ENCODE data around the gene ANTXR2. TPM values are rescaled to one million over a fixed set of nuclear protein-coding genes. Genes with fewer than 3 reads are reported as not detected.

The ANTXR2 gene
- total and polyA plus RNA-seq, 2 donors from 2014 or later: 10.6 to 33.1 TPM

DNA sequence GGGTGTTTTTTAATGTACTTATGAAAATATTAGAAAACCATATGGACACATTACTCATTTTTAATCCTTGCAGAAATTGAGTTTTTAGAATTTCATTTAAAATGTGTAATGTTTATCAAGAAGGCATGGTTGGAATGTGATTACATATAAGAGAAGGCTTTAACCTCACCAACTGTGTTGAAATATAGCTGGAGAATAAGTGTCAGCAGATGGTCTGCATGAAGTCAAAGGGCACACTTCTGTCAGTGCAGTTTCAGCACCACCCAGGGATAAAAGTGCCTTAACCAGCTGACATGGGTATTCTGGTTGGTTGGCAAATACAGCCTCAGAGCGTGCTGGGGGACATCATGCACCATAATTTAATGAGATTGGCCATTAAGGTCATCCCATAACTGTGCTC lies 21.2 kb upstream of the ANTXR2 start:
- Histone ChIP-seq H3K4me3 (ENCODE audit: low read length in 3 of 3) (no peak overlapping the region), H3K9me3 (ENCODE audit: control insufficient read depth in 2 of 3, insufficient read depth in 1 of 3, low read length in 3 of 3) (no peaks in the 10 kb centered on the region), H3K4me1 (ENCODE audit: control insufficient read depth in 2 of 3, insufficient read depth in 2 of 3, low read depth in 1 of 3, low read length in 3 of 3) (no peaks in the 10 kb centered on the region), H3K27me3 (ENCODE audit: control insufficient read depth, insufficient read depth, low read length) (no peaks in the 10 kb centered on the region), H3K27ac (ENCODE audit: low read depth in 2 of 2, low read length in 2 of 2) (no peak overlapping the region), H3K36me3 (ENCODE audit: control insufficient read depth in 2 of 3, insufficient read depth in 3 of 3, low read length in 3 of 3) (no peaks in the 10 kb centered on the region), H3K9ac (ENCODE audit: low read length in 3 of 3) (no peak overlapping the region)
- DNase-seq (no peak), FAIRE-seq (no peak)
- intact Hi-C loops (cut with DNase I): no loop called here
- TF ChIP-seq, protein P1, sequence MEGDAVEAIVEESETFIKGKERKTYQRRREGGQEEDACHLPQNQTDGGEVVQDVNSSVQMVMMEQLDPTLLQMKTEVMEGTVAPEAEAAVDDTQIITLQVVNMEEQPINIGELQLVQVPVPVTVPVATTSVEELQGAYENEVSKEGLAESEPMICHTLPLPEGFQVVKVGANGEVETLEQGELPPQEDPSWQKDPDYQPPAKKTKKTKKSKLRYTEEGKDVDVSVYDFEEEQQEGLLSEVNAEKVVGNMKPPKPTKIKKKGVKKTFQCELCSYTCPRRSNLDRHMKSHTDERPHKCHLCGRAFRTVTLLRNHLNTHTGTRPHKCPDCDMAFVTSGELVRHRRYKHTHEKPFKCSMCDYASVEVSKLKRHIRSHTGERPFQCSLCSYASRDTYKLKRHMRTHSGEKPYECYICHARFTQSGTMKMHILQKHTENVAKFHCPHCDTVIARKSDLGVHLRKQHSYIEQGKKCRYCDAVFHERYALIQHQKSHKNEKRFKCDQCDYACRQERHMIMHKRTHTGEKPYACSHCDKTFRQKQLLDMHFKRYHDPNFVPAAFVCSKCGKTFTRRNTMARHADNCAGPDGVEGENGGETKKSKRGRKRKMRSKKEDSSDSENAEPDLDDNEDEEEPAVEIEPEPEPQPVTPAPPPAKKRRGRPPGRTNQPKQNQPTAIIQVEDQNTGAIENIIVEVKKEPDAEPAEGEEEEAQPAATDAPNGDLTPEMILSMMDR (IDR thresholded peaks at IDR 0.05; ENCODE audit: borderline replicate concordance, extremely low read depth, insufficient read depth): no peak

DNA sequence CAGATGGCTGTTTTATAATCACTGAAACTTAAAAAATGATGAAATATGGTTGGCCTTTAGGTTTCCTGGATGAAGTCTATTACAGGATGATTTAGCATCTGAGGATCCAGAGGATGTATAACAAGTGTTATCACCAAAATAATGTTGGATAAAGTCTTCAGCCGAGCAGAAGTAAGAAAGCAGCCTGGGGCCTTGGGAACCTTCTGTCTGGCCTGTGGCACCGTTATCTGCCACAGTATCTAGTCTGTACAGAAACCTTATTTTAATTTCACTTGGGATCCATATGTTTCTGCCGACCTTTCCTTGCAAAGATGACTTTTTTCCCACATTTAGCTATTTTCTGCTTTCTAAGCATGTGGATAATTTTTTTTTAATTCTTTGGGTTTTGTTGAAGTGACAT lies 20.5 kb upstream of the ANTXR2 start:
- intact Hi-C loops (cut with DNase I): no loop called here

DNA sequence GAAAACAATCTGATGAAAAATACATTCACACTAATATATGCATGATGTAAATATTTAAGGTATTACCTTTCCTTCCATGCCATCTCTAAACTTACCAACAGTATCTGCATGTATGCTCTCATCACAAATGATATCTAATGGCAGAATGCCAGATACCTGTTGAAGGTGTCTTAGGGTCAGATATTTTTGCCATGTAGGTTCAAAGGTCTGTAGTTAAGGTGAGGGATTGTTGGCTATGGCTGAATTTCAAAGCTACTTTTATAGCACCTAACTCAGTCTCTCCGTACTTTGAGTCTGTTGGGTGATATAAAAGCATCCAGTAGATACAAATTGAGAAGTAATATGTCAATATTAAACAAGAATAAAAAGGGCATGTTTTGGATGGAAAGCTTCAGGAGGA lies 19.8 kb upstream of the ANTXR2 start:
- intact Hi-C loops (cut with DNase I): no loop called here
- Histone ChIP-seq H3K9ac (ENCODE audit: low read length in 3 of 3) (no peak overlapping the region), H3K27ac (ENCODE audit: low read depth in 2 of 2, low read length in 2 of 2) (no peak overlapping the region), H3K27me3 (ENCODE audit: control insufficient read depth, insufficient read depth, low read length) (no peaks in the 10 kb centered on the region), H3K9me3 (ENCODE audit: control insufficient read depth in 2 of 3, insufficient read depth in 1 of 3, low read length in 3 of 3) (no peaks in the 10 kb centered on the region), H3K36me3 (ENCODE audit: control insufficient read depth in 2 of 3, insufficient read depth in 3 of 3, low read length in 3 of 3) (no peaks in the 10 kb centered on the region), H3K4me1 (ENCODE audit: control insufficient read depth in 2 of 3, insufficient read depth in 2 of 3, low read depth in 1 of 3, low read length in 3 of 3) (no peaks in the 10 kb centered on the region), H3K4me3 (ENCODE audit: low read length in 3 of 3) (no peak overlapping the region)
- DNase-seq (no peak), FAIRE-seq (no peak)
- TF ChIP-seq, protein P1 (IDR thresholded peaks at IDR 0.05; ENCODE audit: borderline replicate concordance, extremely low read depth, insufficient read depth): no peak

More for the DNA sequence above, 20.5 kb upstream of the ANTXR2 start:
- H3K4me3 ChIP-seq (ENCODE audit: low read length in 3 of 3): no peak overlapping the region
- H3K9me3 ChIP-seq (ENCODE audit: control insufficient read depth in 2 of 3, insufficient read depth in 1 of 3, low read length in 3 of 3): no peaks in the 10 kb centered on the region
- no peaks in the 10 kb centered on the region for H3K27me3 ChIP-seq (ENCODE audit: control insufficient read depth, insufficient read depth, low read length)
- TF ChIP-seq, protein P1 (IDR thresholded peaks at IDR 0.05; ENCODE audit: borderline replicate concordance, extremely low read depth, insufficient read depth): no peak
- FAIRE-seq (no peak), DNase-seq (no peak)
- H3K27ac ChIP-seq (ENCODE audit: low read depth in 2 of 2, low read length in 2 of 2): no peak overlapping the region
- H3K4me1 ChIP-seq (ENCODE audit: control insufficient read depth in 2 of 3, insufficient read depth in 2 of 3, low read depth in 1 of 3, low read length in 3 of 3): no peaks in the 10 kb centered on the region
- no peak overlapping the region for H3K9ac ChIP-seq (ENCODE audit: low read length in 3 of 3)
- no peaks in the 10 kb centered on the region for H3K36me3 ChIP-seq (ENCODE audit: control insufficient read depth in 2 of 3, insufficient read depth in 3 of 3, low read length in 3 of 3)

DNA sequence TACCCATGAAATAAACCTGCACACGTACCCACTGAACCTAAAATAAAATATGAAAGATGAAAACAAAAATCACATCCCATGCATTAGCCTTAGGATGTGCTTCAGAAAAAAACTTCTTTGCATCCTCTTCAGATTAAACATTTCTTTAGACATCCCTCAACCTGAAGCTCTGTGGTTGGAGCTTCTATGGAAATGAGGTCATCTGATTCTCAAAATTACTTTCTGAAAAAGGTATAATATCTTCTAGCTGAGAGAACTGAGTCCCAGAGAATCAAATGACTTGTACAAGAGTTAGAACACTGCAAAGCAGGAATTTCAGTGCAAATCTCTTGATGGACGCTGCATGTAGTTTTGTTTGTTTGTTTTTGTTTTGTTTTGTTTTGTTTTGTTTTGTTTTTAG lies 19.1 kb upstream of the ANTXR2 start:
- FAIRE-seq: no peak
- Histone ChIP-seq H3K4me3 (ENCODE audit: low read length in 3 of 3) (no peak overlapping the region), H3K27ac (ENCODE audit: low read depth in 2 of 2, low read length in 2 of 2) (no peak overlapping the region), H3K9ac (ENCODE audit: low read length in 3 of 3) (no peak overlapping the region), H3K9me3 (ENCODE audit: control insufficient read depth in 2 of 3, insufficient read depth in 1 of 3, low read length in 3 of 3) (no peaks in the 10 kb centered on the region), H3K36me3 (ENCODE audit: control insufficient read depth in 2 of 3, insufficient read depth in 3 of 3, low read length in 3 of 3) (no peaks in the 10 kb centered on the region), H3K27me3 (ENCODE audit: control insufficient read depth, insufficient read depth, low read length) (no peaks in the 10 kb centered on the region), H3K4me1 (ENCODE audit: control insufficient read depth in 2 of 3, insufficient read depth in 2 of 3, low read depth in 1 of 3, low read length in 3 of 3) (no peaks in the 10 kb centered on the region)
- intact Hi-C loops (cut with DNase I): no loop called here
- TF ChIP-seq, protein P1 (IDR thresholded peaks at IDR 0.05; ENCODE audit: borderline replicate concordance, extremely low read depth, insufficient read depth): no peak
- DNase-seq: no peak
